ENCODE results near the gene MOB2. TPM values are rescaled to one million over a fixed set of nuclear protein-coding genes. Genes with fewer than 3 reads are reported as not detected.
A peak's percentile ranks its signal among the peaks of the same experiment; 100 is the strongest.

Gene MOB2
- total and polyA plus RNA-seq, 11 donors, result 27.4 to 61.1 (median 44.7) TPM

DNA sequence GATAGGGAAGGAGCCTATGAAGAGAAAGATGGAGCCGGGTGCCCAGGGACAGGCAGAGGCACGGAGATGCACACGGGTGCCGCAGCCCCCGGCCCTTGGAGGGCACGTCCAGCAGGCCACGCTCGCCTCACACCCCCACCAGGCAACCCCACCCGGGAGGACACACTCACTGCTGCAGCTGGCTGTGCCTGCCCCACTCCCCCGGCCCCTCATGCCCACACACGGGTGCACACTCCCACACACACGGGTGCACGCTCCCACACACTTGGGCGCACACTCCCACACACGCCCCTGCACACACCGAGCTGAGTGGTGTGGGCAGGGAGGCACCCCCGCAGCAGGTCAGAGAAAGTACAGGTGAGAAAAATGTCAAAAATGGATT, 1.1 kb downstream of the MOB2 start:
- Histone ChIP-seq H3K4me1 (peaks cover 19 to 87% (median 68%) of the 10 kb centered on the region in 12 donors), H3K9me3 (no peaks in the 10 kb centered on the region), H3K4me3 (peak overlapping the region in 8 of 12 donors; percentile 28 to 48 (median 40)), H3K36me3 (peaks cover 0 to 3% (median 1%) of the 10 kb centered on the region in 9 donors), H3K27me3 (no peaks in the 10 kb centered on the region), H3K27ac (peak overlapping the region in 6 of 12 donors; percentile 12 to 92 (median 20))
- ATAC-seq (no peak), DNase-seq (no peak)
- intact Hi-C loops (cut with DNase I), result no loop called here
- WGBS, 4 donors, result 67 to 81% (median 72%) methylated on average over 14 to 17 of the region's 17 CpGs
- TF ChIP-seq, protein P1, sequence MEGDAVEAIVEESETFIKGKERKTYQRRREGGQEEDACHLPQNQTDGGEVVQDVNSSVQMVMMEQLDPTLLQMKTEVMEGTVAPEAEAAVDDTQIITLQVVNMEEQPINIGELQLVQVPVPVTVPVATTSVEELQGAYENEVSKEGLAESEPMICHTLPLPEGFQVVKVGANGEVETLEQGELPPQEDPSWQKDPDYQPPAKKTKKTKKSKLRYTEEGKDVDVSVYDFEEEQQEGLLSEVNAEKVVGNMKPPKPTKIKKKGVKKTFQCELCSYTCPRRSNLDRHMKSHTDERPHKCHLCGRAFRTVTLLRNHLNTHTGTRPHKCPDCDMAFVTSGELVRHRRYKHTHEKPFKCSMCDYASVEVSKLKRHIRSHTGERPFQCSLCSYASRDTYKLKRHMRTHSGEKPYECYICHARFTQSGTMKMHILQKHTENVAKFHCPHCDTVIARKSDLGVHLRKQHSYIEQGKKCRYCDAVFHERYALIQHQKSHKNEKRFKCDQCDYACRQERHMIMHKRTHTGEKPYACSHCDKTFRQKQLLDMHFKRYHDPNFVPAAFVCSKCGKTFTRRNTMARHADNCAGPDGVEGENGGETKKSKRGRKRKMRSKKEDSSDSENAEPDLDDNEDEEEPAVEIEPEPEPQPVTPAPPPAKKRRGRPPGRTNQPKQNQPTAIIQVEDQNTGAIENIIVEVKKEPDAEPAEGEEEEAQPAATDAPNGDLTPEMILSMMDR (IDR thresholded peaks at IDR 0.05), result no peak
- no peak for TF ChIP-seq POLR2A (IDR thresholded peaks at IDR 0.05)

DNA sequence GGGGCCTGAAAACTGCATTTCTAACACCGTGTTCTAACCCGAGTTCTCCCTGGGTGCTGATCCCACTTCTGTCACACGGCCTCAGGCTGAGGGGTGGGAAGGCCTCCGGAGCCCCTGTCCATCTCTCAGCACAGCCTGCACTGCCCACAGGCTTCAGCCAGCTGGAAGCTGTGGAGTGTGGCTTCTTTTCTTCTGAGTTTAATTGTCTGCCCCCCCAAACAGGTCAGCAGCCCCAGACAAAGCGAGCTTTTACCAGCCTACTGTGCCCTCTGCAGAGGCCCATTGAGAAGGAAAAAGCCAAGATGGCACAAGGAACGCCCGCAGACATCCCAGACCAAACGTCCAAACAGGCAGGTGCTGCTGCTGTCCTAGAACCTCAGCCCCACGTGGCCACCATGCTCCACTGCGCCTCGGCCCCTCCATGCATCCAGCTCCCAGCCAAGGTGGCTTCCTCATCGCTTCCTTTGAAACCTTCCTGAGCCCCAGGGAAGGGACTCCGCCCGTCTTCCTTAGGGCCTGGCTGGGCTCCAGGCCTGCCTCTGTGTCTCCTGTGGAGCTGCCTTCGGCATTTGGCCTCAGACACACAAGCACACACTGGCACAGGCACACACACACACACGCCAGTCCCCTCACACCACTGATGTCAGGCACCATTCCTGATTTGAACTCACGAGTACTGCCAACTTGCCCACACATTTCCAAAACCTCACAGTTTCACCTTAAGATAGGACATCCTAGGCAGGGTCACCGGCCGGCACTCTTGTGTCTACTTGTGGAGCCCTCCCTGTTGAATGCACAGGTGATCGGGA, 1.7 kb downstream of the MOB2 start:
- TF ChIP-seq POLR2A (IDR thresholded peaks at IDR 0.05), result no peak
- TF ChIP-seq, protein P1 (IDR thresholded peaks at IDR 0.05), result no peak
- intact Hi-C loops (cut with DNase I), result no loop called here
- Histone ChIP-seq H3K36me3 (peaks cover 0 to 9% (median 7%) of the 10 kb centered on the region in 9 donors), H3K9me3 (no peaks in the 10 kb centered on the region), H3K27me3 (no peaks in the 10 kb centered on the region), H3K27ac (peak overlapping the region in 1 of 12 donors; percentile 92), H3K4me3 (peak overlapping the region in 7 of 12 donors; percentile 2 to 48 (median 40)), H3K4me1 (peaks cover 19 to 91% (median 68%) of the 10 kb centered on the region in 12 donors)
- ATAC-seq (peak in 3 of 4 donors; percentile 3 to 34 (median 6)), DNase-seq (peak in 3 of 5 donors; percentile 41 to 58 (median 57))
- WGBS, 4 donors, result 63 to 73% (median 66%) methylated on average over 19 to 20 of the region's 20 CpGs

- no peaks in the 10 kb centered on the region for H3K27me3 ChIP-seq
- 89 to 96% (median 91%) methylated on average over 7 to 17 of the region's 17 CpGs for WGBS, 4 donors
- peak overlapping the region in 2 of 12 donors; percentile 12 to 92 for H3K27ac ChIP-seq
- H3K36me3 ChIP-seq, result peaks cover 0 to 16% (median 15%) of the 10 kb centered on the region in 9 donors
- no peaks in the 10 kb centered on the region for H3K9me3 ChIP-seq
- DNase-seq (peak in 1 of 5 donors; percentile 14), ATAC-seq (no peak)
- H3K4me3 ChIP-seq, result no peak overlapping the region
- intact Hi-C loops (cut with DNase I), result no loop called here
- no peak for TF ChIP-seq POLR2A (IDR thresholded peaks at IDR 0.05)
- TF ChIP-seq, protein P1 (IDR thresholded peaks at IDR 0.05), result no peak
- peaks cover 19 to 90% (median 68%) of the 10 kb centered on the region in 12 donors for H3K4me1 ChIP-seq
Observed at GRCh38 chr11:1484061-1484671, 2.4 kb downstream of the MOB2 start.

DNA sequence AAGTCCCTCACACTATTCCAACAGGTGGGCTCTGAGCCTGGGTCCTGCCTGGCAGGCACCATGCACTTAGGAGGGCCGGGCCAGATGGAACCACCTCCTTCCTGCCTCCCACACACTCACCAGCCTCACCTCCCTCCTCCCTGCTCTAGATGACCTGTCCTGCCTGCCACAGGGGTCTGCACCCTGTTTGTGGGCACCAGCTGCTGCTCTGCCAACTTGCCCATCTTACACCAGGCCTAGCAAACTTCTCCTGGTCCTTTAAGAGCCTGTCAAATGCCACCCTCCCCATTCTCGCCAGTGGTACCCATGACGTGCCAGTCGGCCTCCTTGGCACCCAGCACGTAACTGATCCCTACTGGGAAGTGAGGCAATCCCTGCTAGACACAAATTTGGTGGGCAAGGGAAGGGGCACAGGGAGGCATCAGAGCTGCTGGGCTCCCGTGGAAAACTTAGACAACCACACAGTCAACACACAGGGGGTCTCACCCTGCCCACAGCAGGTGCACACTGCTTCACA, 3.1 kb downstream of the MOB2 start:
- DNase-seq, result peak in 2 of 5 donors; percentile 22 to 33
- ATAC-seq, result peak in 1 of 4 donors; percentile 11
- H3K9me3 ChIP-seq, result no peaks in the 10 kb centered on the region
- intact Hi-C loops (cut with DNase I), result no loop called here
- WGBS, 4 donors, result 46 to 83% (median 51%) methylated on average over 4 to 6 of the region's 6 CpGs
- no peak overlapping the region for H3K4me3 ChIP-seq
- TF ChIP-seq, protein P1 (IDR thresholded peaks at IDR 0.05), result no peak
- TF ChIP-seq POLR2A (IDR thresholded peaks at IDR 0.05), result no peak
- no peaks in the 10 kb centered on the region for H3K27me3 ChIP-seq
- H3K4me1 ChIP-seq, result peaks cover 19 to 92% (median 65%) of the 10 kb centered on the region in 12 donors
- peaks cover 0 to 23% (median 21%) of the 10 kb centered on the region in 9 donors for H3K36me3 ChIP-seq
- H3K27ac ChIP-seq, result peak overlapping the region in 6 of 12 donors; percentile 12 to 92 (median 31)
